ENCODE data around the gene GOLGB1.
"Not testable (repeated sequence)": the region's sequence is repeated elsewhere in the genome, so short reads cannot be mapped to it uniquely, and the experiment has no call there.

The GOLGB1 gene

GRCh38 chr3:121759541-121760202, 10.1 kb upstream of the GOLGB1 start:
- H3K4me1 ChIP-seq (ENCODE audit: control insufficient read depth, insufficient read depth, low read length): no peaks in the 10 kb centered on the region
- no peaks in the 10 kb centered on the region for H3K36me3 ChIP-seq (ENCODE audit: control insufficient read depth, insufficient read depth, low read length)
- no CpG with 5 or more reads among the region's 3 CpGs for WGBS (ENCODE audit: insufficient coverage, insufficient read length)
- no peaks in the 10 kb centered on the region for H3K27me3 ChIP-seq (ENCODE audit: control insufficient read depth, insufficient read depth, low read length)
- DNase-seq (ENCODE audit: low read depth, low spot score): no peak
- H3K27ac ChIP-seq (ENCODE audit: low read length): no peak overlapping the region
- H3K9me3 ChIP-seq (ENCODE audit: control insufficient read depth, insufficient read depth, low read length): no peaks in the 10 kb centered on the region
- no peak overlapping the region for H3K4me3 ChIP-seq (ENCODE audit: low read length)

GRCh38 chr3:121758727-121759450, 9.3 kb upstream of the GOLGB1 start:
- Histone ChIP-seq H3K9me3 (ENCODE audit: control insufficient read depth, insufficient read depth, low read length) (no peaks in the 10 kb centered on the region), H3K4me1 (ENCODE audit: control insufficient read depth, insufficient read depth, low read length) (no peaks in the 10 kb centered on the region), H3K27me3 (ENCODE audit: control insufficient read depth, insufficient read depth, low read length) (no peaks in the 10 kb centered on the region), H3K4me3 (ENCODE audit: low read length) (no peak overlapping the region), H3K27ac (ENCODE audit: low read length) (no peak overlapping the region), H3K36me3 (ENCODE audit: control insufficient read depth, insufficient read depth, low read length) (no peaks in the 10 kb centered on the region)
- no CpG with 5 or more reads among the region's 1 CpG for WGBS (ENCODE audit: insufficient coverage, insufficient read length)
- DNase-seq (ENCODE audit: low read depth, low spot score): no peak

- H3K9me3 ChIP-seq (ENCODE audit: control insufficient read depth, insufficient read depth, low read length): no peaks in the 10 kb centered on the region
- WGBS (ENCODE audit: insufficient coverage, insufficient read length): no CpG with 5 or more reads among the region's 15 CpGs
- no peaks in the 10 kb centered on the region for H3K27me3 ChIP-seq (ENCODE audit: control insufficient read depth, insufficient read depth, low read length)
- no peak overlapping the region for H3K27ac ChIP-seq (ENCODE audit: low read length)
- no peak for DNase-seq (ENCODE audit: low read depth, low spot score)
- H3K4me1 ChIP-seq (ENCODE audit: control insufficient read depth, insufficient read depth, low read length): no peaks in the 10 kb centered on the region
- H3K36me3 ChIP-seq (ENCODE audit: control insufficient read depth, insufficient read depth, low read length): no peaks in the 10 kb centered on the region
- no peak overlapping the region for H3K4me3 ChIP-seq (ENCODE audit: low read length)
Measured at GRCh38 chr3:121757812-121758545, 8.4 kb upstream of the GOLGB1 start.

- H3K36me3 ChIP-seq (ENCODE audit: control insufficient read depth, insufficient read depth, low read length): no peaks in the 10 kb centered on the region
- DNase-seq (ENCODE audit: low read depth, low spot score): no peak
- no peaks in the 10 kb centered on the region for H3K27me3 ChIP-seq (ENCODE audit: control insufficient read depth, insufficient read depth, low read length)
- no peaks in the 10 kb centered on the region for H3K4me1 ChIP-seq (ENCODE audit: control insufficient read depth, insufficient read depth, low read length)
- WGBS (ENCODE audit: insufficient coverage, insufficient read length): no CpG with 5 or more reads among the region's 4 CpGs
- no peak overlapping the region for H3K4me3 ChIP-seq (ENCODE audit: low read length)
- no peaks in the 10 kb centered on the region for H3K9me3 ChIP-seq (ENCODE audit: control insufficient read depth, insufficient read depth, low read length)
- H3K27ac ChIP-seq (ENCODE audit: low read length): no peak overlapping the region
Measured at GRCh38 chr3:121757087-121757811, 7.7 kb upstream of the GOLGB1 start.

GRCh38 chr3:121752772-121753171, 3.2 kb upstream of the GOLGB1 start:
- no peaks in the 10 kb centered on the region for H3K9me3 ChIP-seq (ENCODE audit: control insufficient read depth, insufficient read depth, low read length)
- H3K36me3 ChIP-seq (ENCODE audit: control insufficient read depth, insufficient read depth, low read length): no peaks in the 10 kb centered on the region
- 96% methylated on average over 1 of the region's 1 CpG for WGBS (ENCODE audit: insufficient coverage, insufficient read length)
- no peaks in the 10 kb centered on the region for H3K4me1 ChIP-seq (ENCODE audit: control insufficient read depth, insufficient read depth, low read length)
- DNase-seq (ENCODE audit: low read depth, low spot score): no peak
- no peaks in the 10 kb centered on the region for H3K27me3 ChIP-seq (ENCODE audit: control insufficient read depth, insufficient read depth, low read length)
- no peak overlapping the region for H3K4me3 ChIP-seq (ENCODE audit: low read length)
- no peak overlapping the region for H3K27ac ChIP-seq (ENCODE audit: low read length)

GRCh38 chr3:121752261-121752660, 2.7 kb upstream of the GOLGB1 start:
- Histone ChIP-seq H3K4me3 (ENCODE audit: low read length) (no peak overlapping the region), H3K27ac (ENCODE audit: low read length) (no peak overlapping the region), H3K27me3 (ENCODE audit: control insufficient read depth, insufficient read depth, low read length) (no peaks in the 10 kb centered on the region), H3K9me3 (ENCODE audit: control insufficient read depth, insufficient read depth, low read length) (no peaks in the 10 kb centered on the region), H3K4me1 (ENCODE audit: control insufficient read depth, insufficient read depth, low read length) (no peaks in the 10 kb centered on the region), H3K36me3 (ENCODE audit: control insufficient read depth, insufficient read depth, low read length) (no peaks in the 10 kb centered on the region)
- DNase-seq (ENCODE audit: low read depth, low spot score): no peak
- WGBS (ENCODE audit: insufficient coverage, insufficient read length): no CpG with 5 or more reads among the region's 1 CpG

GRCh38 chr3:121750087-121750415, 510 bp upstream of the GOLGB1 start:
- H3K9me3 ChIP-seq (ENCODE audit: control insufficient read depth, insufficient read depth, low read length): no peaks in the 10 kb centered on the region
- WGBS (ENCODE audit: insufficient coverage, insufficient read length): no CpG with 5 or more reads among the region's 9 CpGs
- H3K27ac ChIP-seq (ENCODE audit: low read length): no peak overlapping the region
- no peaks in the 10 kb centered on the region for H3K36me3 ChIP-seq (ENCODE audit: control insufficient read depth, insufficient read depth, low read length)
- no peaks in the 10 kb centered on the region for H3K27me3 ChIP-seq (ENCODE audit: control insufficient read depth, insufficient read depth, low read length)
- H3K4me3 ChIP-seq (ENCODE audit: low read length): peak overlapping the region; percentile 55; the same call in 1 of the 2 replicates
- no peaks in the 10 kb centered on the region for H3K4me1 ChIP-seq (ENCODE audit: control insufficient read depth, insufficient read depth, low read length)
- no peak for DNase-seq (ENCODE audit: low read depth, low spot score)

- H3K9me3 ChIP-seq (ENCODE audit: control insufficient read depth, insufficient read depth, low read length): no peaks in the 10 kb centered on the region
- no peak for DNase-seq (ENCODE audit: low read depth, low spot score)
- no peak overlapping the region for H3K27ac ChIP-seq (ENCODE audit: low read length)
- no peaks in the 10 kb centered on the region for H3K36me3 ChIP-seq (ENCODE audit: control insufficient read depth, insufficient read depth, low read length)
- peak overlapping the region; percentile 74; the same call in 1 of the 2 replicates for H3K4me3 ChIP-seq (ENCODE audit: low read length)
- WGBS (ENCODE audit: insufficient coverage, insufficient read length): no CpG with 5 or more reads among the region's 17 CpGs
- no peaks in the 10 kb centered on the region for H3K4me1 ChIP-seq (ENCODE audit: control insufficient read depth, insufficient read depth, low read length)
- no peaks in the 10 kb centered on the region for H3K27me3 ChIP-seq (ENCODE audit: control insufficient read depth, insufficient read depth, low read length)
Measured at GRCh38 chr3:121748680-121749275, 763 bp downstream of the GOLGB1 start.

- WGBS (ENCODE audit: insufficient coverage, insufficient read length): no CpG with 5 or more reads among the region's 3 CpGs
- Histone ChIP-seq H3K27me3 (ENCODE audit: control insufficient read depth, insufficient read depth, low read length) (no peaks in the 10 kb centered on the region), H3K9me3 (ENCODE audit: control insufficient read depth, insufficient read depth, low read length) (no peaks in the 10 kb centered on the region), H3K27ac (ENCODE audit: low read length) (no peak overlapping the region), H3K4me3 (ENCODE audit: low read length) (no peak overlapping the region), H3K36me3 (ENCODE audit: control insufficient read depth, insufficient read depth, low read length) (no peaks in the 10 kb centered on the region), H3K4me1 (ENCODE audit: control insufficient read depth, insufficient read depth, low read length) (no peaks in the 10 kb centered on the region)
- DNase-seq (ENCODE audit: low read depth, low spot score): no peak
Measured at GRCh38 chr3:121747976-121748375, 1.6 kb downstream of the GOLGB1 start.

GRCh38 chr3:121743106-121743505, 6.4 kb downstream of the GOLGB1 start:
- not testable (repeated sequence) for H3K27me3 ChIP-seq (ENCODE audit: control insufficient read depth, insufficient read depth, low read length); H3K4me3 ChIP-seq (ENCODE audit: low read length); H3K4me1 ChIP-seq (ENCODE audit: control insufficient read depth, insufficient read depth, low read length); H3K36me3 ChIP-seq (ENCODE audit: control insufficient read depth, insufficient read depth, low read length); H3K27ac ChIP-seq (ENCODE audit: low read length); H3K9me3 ChIP-seq (ENCODE audit: control insufficient read depth, insufficient read depth, low read length); DNase-seq (ENCODE audit: low read depth, low spot score)
- WGBS (ENCODE audit: insufficient coverage, insufficient read length): no CpG with 5 or more reads among the region's 2 CpGs
